GOT3 (cell line): ENCODE measurements around the gene TP53I11.

Source experiments
- DNase-seq: peaks from one replicate; lab custom pipeline; 2025; ENCODE audit warnings: mixed read lengths; lab: John Stamatoyannopoulos, UW

The TP53I11 gene, protein sequence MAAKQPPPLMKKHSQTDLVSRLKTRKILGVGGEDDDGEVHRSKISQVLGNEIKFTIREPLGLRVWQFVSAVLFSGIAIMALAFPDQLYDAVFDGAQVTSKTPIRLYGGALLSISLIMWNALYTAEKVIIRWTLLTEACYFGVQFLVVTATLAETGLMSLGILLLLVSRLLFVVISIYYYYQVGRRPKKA

DNA sequence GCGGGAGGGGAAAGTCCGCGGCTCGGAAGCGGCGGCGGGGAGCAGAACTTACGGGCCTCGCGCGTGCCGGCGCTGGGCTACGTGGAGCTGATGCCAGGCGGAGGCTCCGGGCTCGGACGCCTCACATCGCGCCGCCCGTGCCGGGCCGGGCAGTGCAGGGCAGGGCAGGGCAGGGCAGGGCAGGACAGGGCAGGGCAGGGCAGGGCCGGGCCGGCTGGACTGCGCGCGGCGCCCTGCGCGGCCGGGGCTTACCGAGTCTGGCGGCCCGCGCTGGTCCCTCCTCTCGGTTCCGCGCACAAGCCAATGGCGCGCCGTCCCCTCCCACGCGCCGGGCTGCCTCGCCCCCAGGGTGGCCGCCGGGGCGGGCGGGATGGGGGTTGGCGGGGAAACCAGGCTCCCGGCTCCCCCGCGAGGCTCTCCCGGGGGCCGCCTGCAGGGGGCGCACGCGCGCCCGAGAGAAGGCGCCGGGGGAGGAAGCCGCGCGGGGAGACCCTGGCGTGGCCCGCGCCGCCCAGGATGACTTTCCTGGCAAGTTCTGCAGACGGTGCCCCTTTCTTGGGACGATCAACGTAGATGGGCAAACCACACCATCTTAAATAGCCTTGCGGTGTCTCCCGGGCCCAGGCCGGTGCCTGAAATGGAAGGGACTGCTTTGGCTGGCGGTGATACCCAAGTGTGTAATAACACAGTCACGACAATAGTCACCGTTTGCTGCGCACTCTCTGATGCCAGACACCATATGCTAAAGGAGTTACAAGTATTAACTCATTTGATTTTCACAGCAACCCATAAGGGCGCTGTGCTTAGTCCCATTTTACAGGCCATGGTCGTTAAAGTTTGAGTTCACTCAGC, at the start of gene TP53I11:
TSS of gene TP53I11 (minus strand) at position 259 of the 852 bp plus-strand sequence. CDS start 12,548 bp downstream, outside the sequence.
- peak; percentile 26 for DNase-seq

DNA sequence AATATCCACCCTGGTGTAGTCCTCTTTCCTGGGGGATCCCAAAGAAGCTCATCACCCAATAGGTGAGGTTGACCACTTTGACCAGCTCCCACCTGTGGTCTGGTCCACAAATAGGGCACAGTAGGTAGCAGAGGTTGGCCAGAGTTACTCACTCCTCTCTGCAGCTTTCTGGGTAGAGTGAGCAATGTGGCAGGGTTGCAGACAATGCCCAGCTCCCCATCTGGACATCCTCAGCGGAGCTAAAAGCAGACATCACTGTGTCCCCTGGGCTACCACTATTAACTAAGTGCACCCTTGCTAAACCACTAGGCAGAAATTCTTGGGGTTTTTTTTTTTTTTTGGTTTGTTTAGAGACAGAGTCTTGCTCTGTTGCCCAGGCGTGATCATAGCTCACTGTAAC, 48.4 kb upstream of the TP53I11 start:
- DNase-seq = no peak

DNA sequence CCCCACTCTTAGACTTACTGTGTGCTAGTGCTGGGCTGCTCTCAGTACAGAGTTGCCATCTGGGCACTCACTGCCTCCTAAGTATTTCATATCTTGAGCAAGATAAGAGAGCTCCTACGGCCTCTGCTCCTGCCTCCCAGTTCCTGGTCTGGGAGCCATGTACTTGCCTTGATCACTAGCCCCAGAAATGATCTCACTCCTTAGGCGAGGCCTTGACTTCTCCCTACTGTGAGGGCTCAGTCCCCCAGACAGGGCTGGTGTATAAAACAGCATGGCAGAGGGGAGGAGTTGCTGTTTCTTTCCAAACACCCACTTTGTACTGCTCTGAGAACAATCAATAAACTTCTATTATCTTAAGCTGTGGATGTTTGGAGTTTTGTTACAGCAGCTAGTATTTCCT, 47.4 kb upstream of the TP53I11 start:
- DNase-seq = no peak

DNA sequence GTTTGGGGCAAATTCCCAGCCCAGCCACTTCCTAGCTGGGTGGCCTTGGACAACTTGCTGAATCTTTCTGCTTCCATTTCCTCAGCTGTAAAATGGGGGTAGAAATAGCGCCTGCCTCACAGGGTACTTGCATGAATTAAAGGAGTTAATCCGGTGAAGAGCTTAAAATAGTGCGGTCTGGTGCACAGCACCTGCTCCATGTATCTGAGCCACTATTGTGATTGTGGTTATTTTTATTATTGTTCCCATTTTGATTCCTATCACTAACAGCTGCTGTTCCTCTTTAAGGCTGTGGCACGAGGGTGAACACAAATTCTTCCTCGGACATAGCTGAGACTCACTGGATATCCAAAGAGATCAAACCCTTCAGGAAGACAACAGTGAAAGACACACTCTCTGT, 46.9 kb upstream of the TP53I11 start:
- DNase-seq = no peak

DNA sequence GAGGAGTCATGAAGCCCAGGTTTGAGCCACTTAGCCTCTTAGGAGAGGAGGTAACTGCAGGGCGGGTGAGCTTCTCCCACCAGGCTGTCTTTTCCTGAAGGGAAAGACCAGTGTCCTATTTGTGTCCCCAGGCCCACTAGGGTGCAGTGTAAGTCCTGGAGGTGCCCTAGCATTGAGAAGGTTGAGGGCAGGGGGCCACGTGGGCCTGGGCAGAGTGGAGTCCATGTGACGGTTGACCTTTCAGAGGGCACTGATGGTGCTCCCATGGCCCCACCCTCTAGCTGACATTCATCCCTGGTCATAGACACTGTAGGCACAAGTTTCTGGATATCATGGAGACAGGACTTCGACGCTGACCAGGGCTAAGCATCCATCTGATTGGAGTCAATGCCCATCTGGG, 44.1 kb upstream of the TP53I11 start:
- no peak for DNase-seq

DNA sequence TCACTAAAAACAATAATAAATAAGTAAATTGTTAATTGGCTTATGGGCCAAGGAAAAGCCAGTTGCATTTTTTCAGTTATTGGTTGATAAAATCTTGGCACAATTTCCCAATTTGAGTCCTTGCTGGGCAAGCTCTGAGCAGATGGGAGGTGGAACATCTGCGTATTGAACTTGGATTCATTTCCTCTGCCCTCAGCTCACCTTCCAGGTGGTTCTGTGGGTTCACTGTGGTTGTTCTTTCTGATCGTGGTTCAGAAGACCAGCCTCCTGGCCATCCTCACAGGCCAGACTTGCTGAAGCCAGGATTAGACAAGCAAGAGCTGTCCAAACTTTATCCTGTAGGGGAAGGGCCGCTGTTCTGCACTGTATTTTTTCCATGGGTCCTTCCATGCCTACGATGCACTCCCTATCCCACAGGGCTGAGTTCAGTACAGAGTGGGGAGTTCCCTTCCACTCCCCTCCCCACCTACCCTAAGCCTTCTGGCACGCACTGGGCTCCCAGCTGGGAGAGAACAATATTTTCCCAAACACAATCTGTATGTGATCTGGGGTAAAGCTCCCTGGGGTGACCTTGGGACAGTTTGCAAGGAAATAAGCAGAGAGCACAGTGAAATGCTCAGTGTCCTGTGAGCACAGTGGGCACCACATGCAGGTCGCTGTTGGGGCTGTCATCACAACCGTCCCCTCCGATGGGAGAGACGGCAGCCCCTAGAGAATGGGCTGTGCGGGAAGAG, 43.5 kb upstream of the TP53I11 start:
- DNase-seq = no peak

DNA sequence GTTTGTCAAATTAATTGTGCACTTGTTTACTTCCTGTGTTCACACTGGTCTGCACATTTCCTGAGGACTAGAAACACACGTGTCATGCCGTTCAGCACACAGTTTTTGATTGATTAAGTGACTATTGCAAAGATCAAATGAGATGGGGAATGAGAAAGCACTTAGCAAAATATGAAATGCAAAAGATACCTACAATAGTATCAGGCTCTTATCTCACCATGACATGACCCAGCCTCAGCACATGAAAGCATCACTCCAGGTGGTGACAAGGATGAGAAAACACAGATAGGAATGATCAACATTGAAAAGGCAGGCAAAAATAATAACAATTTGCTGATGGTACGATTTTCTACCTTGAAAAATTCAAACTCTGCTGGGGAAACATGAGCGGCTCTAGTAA, 42.1 kb upstream of the TP53I11 start:
- DNase-seq = no peak

DNA sequence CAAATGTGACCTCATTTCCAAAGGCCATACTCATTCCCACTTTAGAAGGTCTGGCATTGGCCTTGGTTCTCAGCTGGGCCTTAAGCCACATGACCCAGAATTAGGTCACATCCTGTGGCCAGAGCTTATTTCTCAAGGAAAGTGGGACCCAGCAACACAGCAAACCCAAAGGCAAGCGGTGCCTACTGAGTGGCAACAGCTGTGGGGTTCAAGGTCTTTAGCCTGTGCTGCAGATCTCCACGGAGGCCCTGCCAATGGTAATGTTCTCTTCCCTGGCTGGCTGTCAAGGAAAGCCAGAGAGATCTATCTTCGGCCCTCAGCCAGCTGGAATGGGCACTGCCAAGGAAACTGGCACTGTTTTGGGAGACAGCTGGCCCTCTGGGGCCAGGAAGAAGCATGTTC, 41.5 kb upstream of the TP53I11 start:
- DNase-seq = no peak

DNA sequence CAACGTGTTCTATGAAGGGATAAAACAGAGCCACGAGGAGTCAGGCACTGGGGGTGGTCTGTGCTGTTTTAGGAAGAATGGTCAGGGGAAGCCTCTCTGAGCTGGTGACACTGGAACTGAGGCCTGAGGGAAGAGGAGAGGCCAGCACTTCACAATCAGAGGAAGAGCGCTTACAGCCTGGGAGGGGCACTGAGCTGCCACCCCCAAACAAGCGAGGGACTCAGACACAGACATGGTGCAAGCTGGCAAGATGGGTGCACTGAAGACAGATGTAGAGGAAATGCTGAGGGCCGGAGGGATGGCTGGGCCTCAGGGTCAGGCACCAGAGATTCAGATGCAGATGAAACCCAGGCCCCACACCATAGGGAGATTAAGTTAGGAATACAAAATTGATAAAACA, 40.0 kb upstream of the TP53I11 start:
- no peak for DNase-seq

DNA sequence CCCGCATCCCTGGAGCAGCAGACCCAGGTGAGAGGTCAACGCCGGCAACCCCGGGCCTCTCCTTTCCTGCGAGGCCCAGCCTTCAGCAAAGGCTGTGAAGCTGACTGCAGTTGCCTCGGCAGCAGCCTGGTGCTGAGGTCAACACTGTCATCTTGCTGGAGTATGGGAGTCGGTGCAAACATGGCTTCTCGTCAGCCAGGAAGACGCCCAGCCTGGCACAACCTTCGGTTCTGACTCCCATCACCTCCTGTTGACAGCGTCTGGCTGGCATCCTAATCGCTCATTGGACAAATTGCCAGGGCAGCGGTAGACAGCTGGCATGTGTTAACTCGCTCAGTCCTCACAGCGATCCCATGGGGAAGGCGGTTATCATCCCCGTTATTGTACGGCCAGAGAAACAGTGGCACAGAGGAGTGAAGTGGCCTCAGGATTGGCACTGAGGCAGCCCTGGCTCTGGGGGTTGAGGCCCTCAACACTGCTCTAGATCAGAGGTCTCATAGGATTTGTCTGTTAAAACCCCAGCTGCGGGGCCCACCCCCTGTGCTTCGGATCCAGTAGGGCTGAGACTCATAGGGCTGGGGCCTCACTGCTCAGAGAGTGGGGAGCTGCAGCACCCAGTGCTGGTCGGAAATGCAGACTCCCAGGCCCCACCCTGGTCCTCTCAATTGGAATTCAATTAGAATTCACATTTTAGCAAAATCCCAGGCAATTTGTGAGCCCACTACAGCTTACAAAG, 39.3 kb upstream of the TP53I11 start:
- no peak for DNase-seq

DNA sequence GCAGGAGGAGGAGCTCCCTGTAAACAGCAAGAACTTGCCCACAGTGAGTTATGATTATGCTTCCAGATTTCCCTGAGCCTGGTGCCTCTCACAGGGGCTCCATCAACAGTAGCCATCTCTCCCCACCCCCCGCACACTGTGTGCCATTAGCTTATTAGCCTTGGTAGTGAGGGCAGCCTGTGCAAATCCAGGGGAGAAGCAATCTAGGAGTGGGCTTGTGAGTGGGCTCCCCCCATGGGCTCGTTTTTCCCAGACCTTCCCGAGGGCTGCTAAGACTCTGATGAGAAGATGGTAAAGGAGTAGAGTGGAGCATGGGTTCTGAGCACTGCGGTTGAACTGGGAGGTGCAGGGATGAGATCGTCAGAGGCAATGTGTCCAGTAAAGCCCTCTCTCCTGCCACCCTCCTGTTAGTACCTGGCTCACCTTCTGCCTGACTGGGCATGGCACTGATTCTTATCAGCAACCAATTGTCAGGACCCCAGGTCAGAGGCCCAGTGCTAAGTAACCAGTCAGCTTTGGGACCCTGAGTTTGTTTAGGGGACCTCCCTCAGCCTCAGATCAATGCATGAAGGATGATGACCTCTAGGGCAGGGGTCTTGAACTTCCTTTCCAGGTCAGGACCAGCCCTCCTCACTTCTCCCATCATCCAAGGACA, 38.4 kb upstream of the TP53I11 start:
- no peak for DNase-seq

DNA sequence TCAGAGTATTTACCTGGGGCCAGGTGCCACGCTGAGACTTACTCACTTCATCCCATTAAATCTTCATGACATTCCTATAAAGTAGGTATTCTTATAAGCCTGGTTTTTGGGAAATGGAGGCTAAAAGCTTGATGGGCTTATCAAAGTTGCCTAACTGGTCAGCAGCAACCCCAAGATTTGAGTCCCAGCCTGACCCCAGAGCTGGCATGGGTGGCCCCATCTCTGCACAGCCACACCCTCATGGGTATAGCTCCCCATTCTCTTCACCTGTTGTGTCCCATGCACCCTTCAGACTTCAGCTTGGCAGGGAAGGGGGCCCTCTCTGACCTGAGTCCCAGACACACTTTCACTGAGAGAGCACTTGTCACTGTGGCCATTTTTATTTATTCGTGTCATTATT, 37.4 kb upstream of the TP53I11 start:
- no peak for DNase-seq

DNA sequence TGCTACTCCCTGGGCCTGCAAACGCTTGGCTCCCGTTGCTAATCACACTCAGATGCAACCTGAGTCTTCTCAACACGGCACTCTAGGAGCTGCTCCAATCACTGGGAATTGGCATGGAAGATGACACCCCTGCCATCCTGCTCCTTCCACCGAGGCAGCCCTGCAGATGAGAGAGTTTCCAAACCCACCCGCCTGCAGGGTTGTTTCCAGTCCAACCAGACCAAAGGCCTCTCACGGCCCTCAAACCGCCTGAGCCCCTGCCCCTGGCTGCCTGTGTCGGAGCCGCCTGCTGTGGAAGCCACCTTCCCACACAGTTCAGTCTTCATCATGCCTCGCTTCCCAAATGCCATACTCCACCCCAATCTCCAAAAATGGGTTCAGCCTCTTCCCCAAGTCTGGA, 36.8 kb upstream of the TP53I11 start:
- DNase-seq = no peak

DNA sequence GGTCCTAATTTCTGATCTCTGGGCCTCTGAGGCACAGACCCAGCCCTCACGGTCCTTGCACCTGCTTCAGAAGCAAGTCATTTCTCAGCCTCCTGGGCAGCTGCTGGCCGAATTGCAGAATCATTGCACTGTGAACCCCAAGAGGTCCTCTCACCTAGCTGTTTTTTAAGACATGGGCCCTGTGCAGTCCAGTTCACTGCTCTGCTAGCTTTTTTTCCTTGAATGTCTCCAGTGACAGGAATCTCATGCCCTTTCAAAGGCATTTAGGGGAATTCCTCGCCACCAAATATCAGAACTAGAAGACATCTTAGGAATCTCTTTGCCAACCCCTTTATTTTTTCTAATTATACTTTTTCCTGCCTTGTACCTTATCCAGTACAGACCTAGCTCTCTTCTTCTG, 35.6 kb upstream of the TP53I11 start:
- no peak for DNase-seq

DNA sequence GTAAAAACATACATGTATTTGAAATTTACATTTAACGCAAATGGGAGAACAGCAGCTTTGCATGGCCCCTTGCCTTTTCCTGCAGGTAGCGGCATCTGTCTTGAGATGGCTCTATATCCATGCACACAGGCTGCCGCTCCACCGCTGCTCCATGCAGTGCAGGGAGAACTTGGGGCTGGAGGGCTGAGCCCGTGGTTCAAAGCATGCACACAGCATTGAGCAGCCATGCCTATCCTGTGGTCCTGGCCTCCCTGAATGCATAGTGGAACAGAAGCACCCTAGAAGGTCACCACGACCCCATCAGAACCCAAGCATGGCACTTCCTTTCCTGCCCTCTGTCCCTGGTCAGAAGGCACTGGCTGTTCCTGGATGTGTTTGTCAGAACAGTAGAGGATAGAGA, 35.0 kb upstream of the TP53I11 start:
- DNase-seq = no peak

DNA sequence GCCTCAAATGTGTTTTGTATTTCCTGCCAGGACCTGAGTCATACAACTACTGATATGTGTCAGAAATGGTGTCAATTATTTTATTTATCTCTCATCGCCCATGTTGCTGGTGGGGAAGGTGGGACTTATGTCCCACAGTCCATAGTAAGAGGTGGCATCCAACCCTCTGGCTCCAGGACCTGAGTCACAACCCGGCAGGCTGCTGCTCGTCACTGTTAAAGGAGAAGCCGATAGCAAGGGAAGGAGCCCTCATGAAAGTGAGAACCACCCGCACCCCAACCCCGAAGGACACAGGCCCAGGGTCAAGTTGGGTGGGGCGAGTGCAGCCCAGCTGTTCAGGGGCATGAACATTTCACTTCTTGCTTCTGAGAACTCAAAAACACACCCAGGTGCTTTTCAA, 33.1 kb upstream of the TP53I11 start:
- DNase-seq = no peak

DNA sequence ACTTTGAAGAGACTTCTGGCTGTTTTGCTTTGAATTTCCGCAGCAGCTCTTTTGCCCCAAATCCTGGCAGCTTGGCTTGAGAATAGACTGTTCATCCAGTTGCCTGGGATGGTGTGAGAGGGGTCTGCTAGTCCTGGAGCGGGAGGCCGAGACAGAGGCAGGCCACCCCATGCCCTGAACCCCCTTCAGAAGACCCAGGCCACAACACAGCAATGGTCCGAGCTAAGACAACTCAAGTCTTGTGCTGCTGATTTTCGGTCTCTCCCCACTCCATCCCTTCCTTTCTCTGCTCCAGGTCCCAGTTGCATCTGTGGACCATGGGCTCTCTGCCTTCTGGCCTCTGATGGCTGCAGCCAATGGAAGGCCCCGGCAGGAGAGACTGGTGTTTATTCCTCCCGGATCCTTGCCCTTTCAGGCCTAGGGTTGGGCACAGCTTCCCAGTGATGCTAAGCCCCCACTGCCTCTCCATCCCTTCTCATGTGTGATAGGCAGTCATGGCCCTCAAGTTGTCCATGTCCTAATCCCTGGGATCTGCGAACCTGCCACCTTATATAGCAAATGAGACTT, 31.9 kb upstream of the TP53I11 start:
- DNase-seq = no peak

DNA sequence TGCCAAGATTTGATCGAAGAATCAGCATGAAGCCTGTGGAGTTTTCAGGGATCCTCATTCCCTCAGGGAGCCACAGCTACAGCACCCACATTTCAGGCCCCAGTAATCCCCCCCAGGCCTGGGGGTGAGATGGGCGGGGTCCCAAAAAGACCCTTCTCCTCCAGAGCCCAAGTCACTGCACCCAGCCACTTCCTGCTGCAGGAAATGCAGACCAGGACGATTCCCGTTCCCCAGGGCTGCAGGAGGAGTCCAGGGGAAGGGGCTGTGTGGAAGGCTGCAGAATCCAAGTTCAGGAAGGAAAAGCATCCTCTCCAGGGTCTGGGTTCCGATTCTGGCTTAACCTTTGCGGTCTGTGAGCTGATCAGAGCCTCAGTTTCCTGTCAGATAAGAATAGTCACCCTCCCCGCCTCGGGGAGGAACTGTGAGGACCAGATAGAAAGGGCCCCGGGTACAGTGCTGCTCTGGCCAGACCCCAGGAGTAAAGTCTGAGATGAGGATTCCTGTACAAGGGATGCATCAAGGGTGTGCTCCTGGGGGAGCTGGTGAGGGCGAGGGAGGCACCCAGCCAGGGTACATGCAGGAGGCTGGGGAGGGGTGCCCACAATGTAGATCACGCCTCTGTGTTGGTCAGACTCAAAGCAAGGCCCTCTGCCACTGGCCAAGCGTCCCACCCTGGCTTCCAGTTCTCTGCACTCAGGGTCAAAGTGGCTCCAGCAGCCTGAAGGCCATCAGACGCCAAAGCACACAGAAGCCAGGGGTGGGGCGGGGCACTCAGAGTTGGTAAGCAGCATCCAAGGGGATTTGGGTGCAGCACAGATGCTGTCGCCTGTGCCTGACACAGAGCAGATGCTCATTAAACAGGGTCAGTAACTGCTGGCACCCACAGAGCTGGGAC, 30.1 kb upstream of the TP53I11 start:
- no peak for DNase-seq

DNA sequence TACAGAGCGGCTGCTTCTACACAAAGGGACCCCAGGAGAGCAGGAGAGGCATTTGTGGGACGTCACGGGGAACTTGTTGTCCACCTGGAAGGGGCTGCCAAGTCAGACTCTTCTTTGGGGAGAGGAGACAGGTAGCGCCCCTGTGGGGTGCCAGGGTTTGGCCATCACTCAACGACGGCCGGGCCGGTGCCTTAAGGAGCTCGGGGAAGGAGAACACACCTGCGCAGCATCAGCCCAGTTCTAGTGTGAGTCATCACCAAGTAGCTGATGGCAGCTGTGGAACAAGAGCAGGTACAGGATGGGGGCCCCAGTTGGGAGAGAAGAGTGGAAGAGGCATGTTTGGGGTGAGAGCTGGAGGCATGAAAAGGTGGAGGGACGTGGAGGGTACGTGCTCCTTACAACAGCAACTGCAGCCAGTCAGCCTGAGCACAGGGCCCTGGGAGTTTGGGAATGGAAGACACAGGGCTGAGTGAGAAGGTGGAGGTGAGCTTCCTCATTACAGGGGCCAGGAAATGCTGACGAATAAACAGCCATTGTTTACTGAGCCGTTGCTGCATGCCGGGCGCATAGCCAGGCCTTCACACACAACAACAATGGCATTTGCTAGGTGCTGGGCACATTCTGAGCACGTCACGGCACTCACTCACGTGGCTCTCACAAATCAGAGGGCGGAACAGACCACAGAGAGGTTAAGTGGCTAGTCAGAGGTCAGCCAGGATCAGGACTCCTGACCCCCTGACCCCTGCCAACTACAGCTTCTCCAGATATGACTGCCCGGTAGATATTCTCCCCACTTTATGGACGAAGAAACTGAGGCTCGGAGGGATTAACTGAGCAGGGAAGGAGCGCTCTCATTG, 29.1 kb upstream of the TP53I11 start:
- DNase-seq = no peak

DNA sequence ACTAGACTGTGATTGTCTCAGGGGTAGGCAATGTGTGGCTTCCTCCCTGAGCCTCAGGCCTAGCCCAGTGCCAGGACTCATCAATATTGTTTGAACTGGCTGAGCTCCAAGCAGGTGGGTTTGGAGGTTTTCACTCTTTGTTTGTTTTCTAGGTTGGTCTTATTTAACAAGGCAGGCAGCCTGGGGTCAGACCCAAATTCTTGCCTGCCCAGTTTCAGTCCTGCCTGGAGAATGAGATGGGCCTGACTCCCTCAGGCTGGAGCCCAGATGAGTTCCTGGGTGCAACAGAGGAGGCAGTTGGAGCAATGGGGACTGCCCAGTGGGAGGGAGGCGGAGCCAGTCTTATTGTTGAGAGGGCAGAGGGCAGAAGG, 28.3 kb upstream of the TP53I11 start:
- DNase-seq = no peak
